Small intestine (tissue), 7 donors: ENCODE results near the gene MYH9. TPM values are rescaled to one million over a fixed set of nuclear protein-coding genes. Genes with fewer than 3 reads are reported as not detected.

Experiments
- DNase-seq, 2 donors: peaks; one replicate each; pipeline versions ENCODE4 v3.0.0 to v3.0.0-alpha.2; 2013
- FAIRE-seq: peaks from 2 replicates; lab custom pipeline; 2012; peaks lifted over from hg19 to GRCh38; lab: Jason Lieb, UNC
- H3K27ac ChIP-seq, 3 donors: one replicate each; pipeline ENCODE4 v1.5.1; 2013; ENCODE audit warnings: low read length in 2 of 3, mild to moderate bottlenecking in 2 of 3, control low read depth in 1 of 3, inconsistent platforms in 1 of 3, low read depth in 1 of 3, moderate library complexity in 1 of 3
- H3K27me3 ChIP-seq, 3 donors: one replicate each; pipeline ENCODE4 v1.6.1; 2013; ENCODE audit warnings: low read length in 3 of 3, inconsistent platforms in 1 of 3; ENCODE audit not compliant: control insufficient read depth in 3 of 3, insufficient read depth in 3 of 3
- H3K36me3 ChIP-seq, 3 donors: one replicate each; pipeline ENCODE4 v1.6.1; 2013; ENCODE audit warnings: low read length in 3 of 3, inconsistent platforms in 1 of 3, low read depth in 1 of 3, mild to moderate bottlenecking in 1 of 3, moderate library complexity in 1 of 3; ENCODE audit not compliant: control insufficient read depth in 3 of 3, insufficient read depth in 2 of 3
- H3K4me1 ChIP-seq, 3 donors: one replicate each; pipeline ENCODE4 v1.6.1; 2013; ENCODE audit warnings: low read length in 2 of 3, inconsistent platforms in 1 of 3, low read depth in 1 of 3, mild to moderate bottlenecking in 1 of 3, moderate library complexity in 1 of 3; ENCODE audit not compliant: control insufficient read depth in 3 of 3, insufficient read depth in 2 of 3
- H3K4me3 ChIP-seq, 3 donors: one replicate each; pipeline ENCODE4 v1.5.1; 2013; ENCODE audit warnings: low read length in 3 of 3, control low read depth in 1 of 3, inconsistent platforms in 1 of 3, low read depth in 1 of 3, mild to moderate bottlenecking in 1 of 3, moderate library complexity in 1 of 3
- H3K9me3 ChIP-seq, 2 donors: one replicate each; pipeline ENCODE4 v1.6.1; 2013; ENCODE audit warnings: low read depth in 1 of 2, low read length in 1 of 2; ENCODE audit not compliant: control insufficient read depth in 2 of 2, insufficient read depth in 1 of 2
- WGBS, 3 donors: extraction: QIAGEN DNeasy Blood & Tissue Kit; methylation state at CpG; one replicate each; pipeline ENCODE4 v1.1.7; 2013; 5-methylcytosine and 5-hydroxymethylcytosine counted together
- polyA plus RNA-seq, 4 donors: library from polyadenylated mRNA; stranded (reverse) in 3 of 4; unstranded in 1 of 4; fragments of 200-250 nt in 3 of 4; fragments of 120-200 nt in 1 of 4; gene quantifications; one replicate each; pipeline versions ENCODE4 v1.2.1 to v1.2.3, GENCODE V29; 2013
- donor health status: healthy with polysubstance abuse.
- donor health status: control.
- donor health status: control.
- donor health status: Bipolar disorder and iron deficiency.
- donor health status: healthy.

The MYH9 gene
- polyA plus RNA-seq, 4 donors: 95.4 to 188 (median 143) TPM

DNA sequence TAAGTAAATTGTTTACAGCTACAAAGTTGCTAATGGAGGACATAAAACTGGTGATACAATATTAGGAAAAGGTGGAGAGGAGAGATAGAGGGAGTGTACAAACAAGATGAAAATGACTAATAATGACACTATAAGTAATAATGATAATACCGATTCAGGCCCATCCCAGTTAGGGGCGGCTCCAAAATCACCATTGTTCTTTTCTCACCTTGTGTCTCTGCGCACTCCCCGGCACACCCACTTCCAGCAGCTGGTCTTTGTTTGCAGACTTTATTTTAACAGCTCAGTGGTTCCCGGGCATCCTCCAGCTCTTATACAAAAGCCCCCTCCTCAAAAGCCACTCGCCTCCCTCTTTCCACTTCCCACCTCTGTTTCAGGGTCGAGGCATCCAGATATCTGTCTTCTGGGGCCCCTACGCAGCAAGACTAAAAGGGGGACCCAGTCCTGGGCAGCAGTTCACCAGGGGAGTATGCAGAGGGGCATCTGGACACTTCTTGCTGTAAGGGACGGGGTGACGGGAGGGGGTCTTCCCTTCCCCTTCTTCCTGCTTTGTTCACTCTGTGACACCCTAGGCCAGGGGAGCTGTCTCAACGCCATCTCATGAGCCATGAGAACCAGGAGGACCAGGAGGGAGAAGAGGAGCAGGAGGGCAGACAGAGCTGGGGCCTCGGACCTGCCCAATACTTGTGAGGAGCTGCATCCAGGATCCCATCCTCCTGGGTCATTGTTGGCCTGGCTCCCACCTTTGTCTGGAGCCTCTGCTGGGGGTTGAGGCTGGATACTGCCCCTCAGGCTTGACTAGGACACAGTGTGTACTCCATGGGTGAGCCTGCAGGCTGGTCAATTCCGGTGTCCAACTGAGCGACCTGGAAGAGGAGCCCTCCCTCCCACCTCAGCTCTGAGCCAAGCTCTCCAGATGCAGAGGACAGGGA lies 151.1 kb downstream of the MYH9 start:
- peak overlapping the region in 1 of 3 donors; percentile 9 for H3K4me3 ChIP-seq
- H3K27me3 ChIP-seq: no peaks in the 10 kb centered on the region
- H3K9me3 ChIP-seq: no peaks in the 10 kb centered on the region
- FAIRE-seq (no peak), DNase-seq (peak in 1 of 2 donors; percentile 26)
- H3K4me1 ChIP-seq: peaks cover 8 to 29% (median 18%) of the 10 kb centered on the region in 3 donors
- WGBS, 3 donors: 76 to 80% (median 78%) methylated on average over 14 of the region's 14 CpGs
- H3K27ac ChIP-seq: peak overlapping the region in 1 of 3 donors; percentile 33
- H3K36me3 ChIP-seq: peaks cover 0 to 28% (median 7%) of the 10 kb centered on the region in 3 donors

DNA sequence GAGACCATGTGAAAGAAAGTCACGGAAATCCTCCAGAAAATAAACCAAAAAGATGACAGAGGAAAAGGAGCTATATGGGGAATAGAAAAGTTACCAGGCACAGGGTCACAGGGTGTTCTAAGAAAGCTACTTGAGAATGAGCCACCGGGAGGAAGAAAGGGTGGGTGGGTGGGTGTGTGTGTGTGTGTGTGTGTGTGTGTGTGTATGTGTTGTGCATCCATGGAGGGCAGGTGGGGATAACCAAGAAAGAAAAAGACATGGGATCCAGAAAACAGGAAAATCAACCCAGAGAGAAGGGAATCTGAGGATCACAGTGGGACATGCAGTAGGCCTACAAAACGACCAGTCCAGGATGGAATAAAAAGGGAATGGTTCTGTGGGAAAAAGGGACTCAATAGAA lies 152.2 kb downstream of the MYH9 start:
- peaks cover 0 to 36% (median 14%) of the 10 kb centered on the region in 3 donors for H3K36me3 ChIP-seq
- H3K4me3 ChIP-seq: no peak overlapping the region
- whole genome bisulfite sequencing, 3 donors: 77 to 86% (median 85%) methylated on average over 3 of the region's 3 CpGs
- DNase-seq (no peak), FAIRE-seq (no peak)
- no peaks in the 10 kb centered on the region for H3K9me3 ChIP-seq
- no peak overlapping the region for H3K27ac ChIP-seq
- H3K4me1 ChIP-seq: peaks cover 8 to 29% (median 18%) of the 10 kb centered on the region in 3 donors
- no peaks in the 10 kb centered on the region for H3K27me3 ChIP-seq

DNA sequence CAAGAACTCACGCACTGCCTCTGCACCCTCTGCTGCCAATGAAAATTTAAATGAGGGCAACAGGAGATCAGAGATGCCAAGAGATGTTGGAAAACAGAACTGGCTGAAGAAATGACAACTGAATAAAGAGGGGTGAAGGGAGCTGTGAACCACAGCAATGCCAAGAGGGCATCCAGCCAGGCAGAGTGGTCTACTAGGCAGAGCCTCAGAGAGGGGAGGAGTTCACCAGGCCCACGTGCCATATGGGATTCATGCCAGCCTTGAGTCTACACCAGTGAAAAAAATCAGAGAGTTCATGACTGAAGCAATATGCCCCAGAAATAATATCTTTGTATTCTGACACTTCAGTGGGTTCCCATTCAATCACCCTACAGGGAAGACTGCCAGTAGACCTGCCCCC lies 152.8 kb downstream of the MYH9 start:
- Histone ChIP-seq H3K27ac (no peak overlapping the region), H3K9me3 (no peaks in the 10 kb centered on the region), H3K4me3 (no peak overlapping the region), H3K27me3 (no peaks in the 10 kb centered on the region), H3K36me3 (peaks cover 0 to 40% (median 14%) of the 10 kb centered on the region in 3 donors), H3K4me1 (peaks cover 8 to 28% (median 18%) of the 10 kb centered on the region in 3 donors)
- DNase-seq (no peak), FAIRE-seq (no peak)
- WGBS, 3 donors: 59 to 74% (median 72%) methylated on average over 2 of the region's 2 CpGs

DNA sequence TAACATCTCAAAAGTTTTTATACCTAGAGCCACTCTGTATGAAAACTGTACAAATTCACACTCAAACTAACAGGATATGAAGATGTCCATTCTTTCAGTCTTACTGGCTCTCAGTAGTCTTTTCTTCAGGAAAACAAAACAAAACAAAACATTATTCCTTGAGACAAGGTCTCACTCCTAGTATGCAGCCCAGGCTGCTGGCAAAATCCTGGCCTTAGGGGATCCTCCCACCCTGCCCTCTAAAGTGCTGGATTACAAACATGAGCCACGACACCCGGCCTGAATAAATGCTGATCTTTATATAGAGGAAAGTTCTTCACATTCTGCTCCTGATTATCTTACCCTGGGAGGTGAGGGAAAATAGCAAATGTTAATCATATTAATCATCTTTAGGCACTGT lies 153.6 kb downstream of the MYH9 start:
- FAIRE-seq: no peak
- 67 to 78% (median 77%) methylated on average over 2 of the region's 2 CpGs for WGBS, 3 donors
- H3K4me1 ChIP-seq: peaks cover 8 to 24% (median 18%) of the 10 kb centered on the region in 3 donors

DNA sequence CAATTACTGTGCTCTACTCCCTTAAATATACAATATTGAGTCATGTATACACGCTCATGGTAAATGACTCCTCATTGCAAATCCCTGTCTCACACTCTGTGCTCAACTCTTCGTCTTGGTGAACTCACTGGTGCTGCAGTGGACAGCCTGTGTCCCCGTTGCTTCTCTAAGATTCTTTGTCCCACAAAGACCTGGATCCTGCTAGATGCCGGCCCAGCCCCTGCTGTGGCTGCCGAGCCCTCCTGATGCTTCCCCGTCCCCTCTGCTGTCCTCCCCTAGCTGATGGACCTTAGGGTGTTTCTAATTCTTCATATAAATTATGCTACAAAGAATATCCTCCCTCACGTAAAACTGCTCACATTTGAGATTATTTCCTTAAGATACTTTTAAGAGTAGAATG lies 154.0 kb downstream of the MYH9 start:
- DNase-seq: no peak
- Histone ChIP-seq H3K27me3 (no peaks in the 10 kb centered on the region), H3K4me1 (peaks cover 8 to 24% (median 18%) of the 10 kb centered on the region in 3 donors), H3K27ac (no peak overlapping the region), H3K9me3 (no peaks in the 10 kb centered on the region), H3K36me3 (peaks cover 0 to 47% (median 14%) of the 10 kb centered on the region in 3 donors), H3K4me3 (no peak overlapping the region)
- no peak for FAIRE-seq
- WGBS, 3 donors: 84 to 92% (median 91%) methylated on average over 7 of the region's 7 CpGs

More for the DNA sequence above, 153.6 kb downstream of the MYH9 start:
- Histone ChIP-seq H3K4me3 (no peak overlapping the region), H3K9me3 (no peaks in the 10 kb centered on the region), H3K36me3 (peaks cover 0 to 43% (median 14%) of the 10 kb centered on the region in 3 donors), H3K27ac (no peak overlapping the region), H3K27me3 (no peaks in the 10 kb centered on the region)
- no peak for DNase-seq

DNA sequence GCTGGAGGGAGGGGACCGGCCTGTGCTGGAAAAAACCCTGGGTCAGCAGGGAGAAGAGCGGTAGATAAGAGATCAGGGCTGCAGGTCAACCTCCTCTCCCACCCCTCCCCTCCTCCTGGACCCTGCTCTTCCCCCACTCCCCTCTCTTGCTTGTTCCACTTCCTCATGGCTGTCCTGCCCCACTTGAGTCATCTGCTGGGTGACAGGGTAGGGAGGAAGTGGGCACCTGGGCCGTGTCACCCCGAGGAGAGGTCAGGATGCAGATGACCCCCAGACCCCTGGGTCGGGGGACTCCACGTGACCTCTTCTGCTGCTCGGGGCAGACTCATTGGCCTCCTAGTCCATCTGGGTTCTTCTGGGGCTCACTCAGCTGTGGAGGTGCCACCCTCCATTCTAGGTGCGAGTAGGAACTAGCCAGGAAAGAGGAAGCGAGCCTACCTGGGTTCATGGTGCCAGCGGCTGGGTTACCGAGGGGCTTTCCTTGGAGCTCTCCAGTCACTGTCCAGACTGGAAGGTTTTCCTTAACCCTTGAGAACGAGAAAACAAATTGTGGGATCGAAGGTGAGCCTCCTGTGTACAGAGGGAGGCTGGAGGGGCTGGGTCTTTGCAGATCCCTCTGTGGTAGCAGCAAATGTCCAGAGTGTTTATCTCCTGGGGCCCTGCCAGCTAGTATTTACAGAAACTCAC lies 154.9 kb downstream of the MYH9 start:
- Histone ChIP-seq H3K4me3 (no peak overlapping the region), H3K4me1 (peaks cover 8 to 18% (median 15%) of the 10 kb centered on the region in 3 donors), H3K36me3 (peaks cover 3 to 53% (median 16%) of the 10 kb centered on the region in 3 donors), H3K9me3 (no peaks in the 10 kb centered on the region), H3K27me3 (no peaks in the 10 kb centered on the region), H3K27ac (no peak overlapping the region)
- no peak for FAIRE-seq
- 77 to 83% (median 79%) methylated on average over 13 of the region's 13 CpGs for WGBS, 3 donors
- no peak for DNase-seq

Other genes starting within 250 kb of the MYH9 start
- 10 to 100 TPM in 3 of 4 donors, 1 to 10 TPM in 1; 9.3 to 44.7 (median 18.0) TPM for gene APOL3, start 227.2 kb downstream of the MYH9 start, polyA plus RNA-seq
- 10 to 100 TPM in 2 of 4 donors, 1 to 10 TPM in 2; 6.6 to 12.8 (median 9.6) TPM for gene APOL4, start 186.2 kb downstream of the MYH9 start, polyA plus RNA-seq
- 10 to 100 TPM; 19.0 to 68.4 (median 30.1) TPM for gene APOL2, start 148.4 kb downstream of the MYH9 start, polyA plus RNA-seq
- gene APOL1, start 134.8 kb downstream of the MYH9 start, polyA plus RNA-seq: 10 to 100 TPM in 1 of 4 donors, 1 to 10 TPM in 3; 7.7 to 32.2 (median 8.5) TPM
- gene TXN2, start 93.7 kb upstream of the MYH9 start, polyA plus RNA-seq: 100 to 1,000 TPM in 3 of 4 donors, 10 to 100 TPM in 1; 86.0 to 209 (median 182) TPM
- 10 to 100 TPM in 1 of 4 donors, 1 to 10 TPM in 1, under 1 TPM in 2; 0.67 to 14.2 (median 3.1) TPM for gene FOXRED2, start 119.1 kb upstream of the MYH9 start, polyA plus RNA-seq
- 100 to 1,000 TPM; 169 to 215 (median 198) TPM for gene EIF3D, start 141.2 kb upstream of the MYH9 start, polyA plus RNA-seq